NCI-H1436 (cell line): ENCODE measurements around the gene CELF4.
"Not testable (repeated sequence)": the region's sequence is repeated elsewhere in the genome, so short reads cannot be mapped to it uniquely, and the experiment has no call there.

ENCODE experiments used
- DNase-seq: peaks from one replicate; lab custom pipeline; 2025; lab: John Stamatoyannopoulos, UW

Gene CELF4

DNA sequence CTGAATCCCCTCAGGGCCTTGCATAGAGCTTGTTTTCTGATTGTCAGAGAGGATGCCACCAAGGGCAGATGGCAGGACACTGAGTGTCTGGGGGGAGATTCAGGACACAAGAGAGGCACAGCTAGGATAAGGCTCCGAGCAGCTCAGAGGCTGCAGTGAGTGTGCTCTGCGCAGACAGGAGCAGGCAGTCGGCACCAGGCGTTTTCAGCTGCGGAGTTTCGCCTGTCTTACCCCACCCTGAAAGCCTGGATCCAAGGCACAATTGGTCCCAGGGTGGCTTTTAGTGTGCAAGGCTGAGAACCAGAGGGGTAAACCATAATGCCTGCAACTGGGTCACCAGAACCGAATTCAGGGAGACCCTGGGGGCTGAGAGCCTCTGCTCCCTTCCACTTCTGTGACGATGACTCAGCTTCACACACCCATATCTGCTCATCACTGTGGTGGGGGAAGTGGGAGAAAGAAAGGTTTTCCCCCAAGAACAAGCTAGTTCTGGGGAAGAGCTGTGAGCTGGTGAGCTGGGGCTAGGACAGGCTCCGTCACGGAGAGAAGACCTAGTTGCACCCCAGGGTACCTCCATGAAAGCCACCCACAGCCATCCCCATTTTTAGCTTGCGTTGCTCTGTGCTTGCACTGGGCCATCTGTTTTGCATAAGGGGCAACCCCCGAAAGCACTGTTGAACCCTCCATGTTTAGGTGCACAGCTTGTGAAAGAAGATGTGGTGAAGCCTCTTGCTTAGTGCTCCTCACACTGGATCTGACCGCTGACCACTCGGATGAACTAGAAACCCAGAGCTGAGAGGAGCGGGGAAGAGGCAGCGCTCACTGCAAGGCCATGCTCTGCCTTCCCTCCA, 173.7 kb downstream of the CELF4 start:
- DNase-seq = no peak

GRCh38 chr18:37391156-37391555, 174.4 kb downstream of the CELF4 start:
- DNase-seq = no peak

DNA sequence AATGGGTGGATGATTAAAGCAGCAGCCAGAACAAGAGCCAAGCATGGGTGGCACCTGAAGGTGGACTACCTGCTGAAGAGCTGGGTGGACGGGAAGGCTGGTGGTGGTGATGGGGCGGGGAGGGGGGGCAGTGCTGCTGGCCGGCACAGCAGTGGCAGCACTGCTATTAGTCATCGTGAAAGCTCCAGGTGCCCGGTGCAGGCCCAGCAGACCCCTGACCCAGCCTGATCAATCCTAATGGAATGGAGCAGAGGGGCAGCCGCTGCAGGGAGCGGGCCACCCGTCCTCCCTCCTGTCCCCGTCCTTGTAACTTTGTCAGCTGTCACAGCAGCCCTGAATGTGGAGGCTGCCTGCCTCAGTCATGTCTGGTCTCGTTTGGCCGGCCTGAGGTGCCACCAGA, 174.9 kb downstream of the CELF4 start:
- no peak for DNase-seq

- no peak for DNase-seq
Observed at GRCh38 chr18:37389684-37390368, 175.8 kb downstream of the CELF4 start.

GRCh38 chr18:37389041-37389440, 176.6 kb downstream of the CELF4 start:
- DNase-seq = no peak

DNA sequence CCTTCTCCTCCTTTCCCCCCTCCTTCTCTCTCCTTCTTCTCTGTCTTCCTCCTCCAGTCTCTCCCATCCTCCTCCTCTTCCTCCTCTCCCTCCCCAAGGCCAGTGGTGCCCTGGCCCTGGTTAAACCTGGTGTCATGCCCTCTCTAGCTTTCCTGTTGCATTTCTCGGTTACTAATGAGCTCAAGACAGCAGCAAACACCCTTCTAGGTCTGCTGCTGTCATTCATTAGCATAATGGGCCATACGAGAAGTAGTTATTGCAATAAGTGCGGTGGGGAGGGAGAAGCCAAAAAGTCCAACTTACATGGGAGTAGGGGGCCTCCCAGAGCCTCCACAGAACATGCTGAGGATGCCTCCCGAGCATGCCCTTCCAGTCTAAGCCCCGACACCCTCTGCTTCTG, 177.2 kb downstream of the CELF4 start:
- DNase-seq = no peak

DNA sequence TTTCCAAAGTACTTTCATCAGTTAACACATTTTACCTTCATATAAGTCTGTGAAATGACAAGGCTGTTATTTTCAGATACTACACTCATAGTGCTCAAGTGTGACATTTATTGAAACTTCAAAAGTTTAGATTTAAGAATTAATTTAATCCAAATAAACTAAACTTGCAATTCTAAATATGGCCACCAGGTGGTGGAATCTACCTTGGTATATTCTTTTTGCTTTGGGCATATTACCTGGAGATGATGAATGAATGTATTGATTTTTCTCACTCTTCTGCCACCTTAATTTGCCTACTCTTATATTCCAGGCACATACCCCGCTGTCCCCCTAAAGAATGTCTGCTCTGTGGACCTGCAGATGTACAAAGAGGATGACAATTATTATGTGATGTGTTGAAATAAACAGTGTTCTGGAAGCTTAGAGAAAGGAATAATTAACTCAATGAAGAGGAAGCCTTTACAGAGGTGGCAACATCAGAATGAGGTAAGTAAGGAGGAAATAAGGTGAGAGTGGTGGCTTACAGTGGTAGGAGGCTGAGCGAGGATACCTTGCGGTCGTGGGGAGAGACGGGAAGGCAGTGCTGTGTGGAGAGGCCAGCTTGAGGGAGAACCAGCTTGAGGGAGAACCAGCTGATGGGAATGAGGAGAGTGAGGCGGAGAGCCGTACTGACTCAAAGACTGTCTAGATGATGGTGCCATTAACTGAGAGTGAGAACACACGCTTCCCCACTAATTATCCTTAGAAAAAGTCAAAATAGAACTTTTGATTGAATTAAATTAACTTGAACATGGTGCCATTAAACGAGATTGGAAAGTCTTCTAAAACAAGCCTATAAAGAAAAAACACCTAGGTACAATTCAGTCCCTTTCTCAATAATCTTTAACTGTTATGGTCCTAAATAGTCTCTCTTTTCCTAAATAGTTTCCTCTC, 179.5 kb downstream of the CELF4 start:
- DNase-seq = no peak

- no peak for DNase-seq
Observed at GRCh38 chr18:37383846-37384595, 181.6 kb downstream of the CELF4 start.

DNA sequence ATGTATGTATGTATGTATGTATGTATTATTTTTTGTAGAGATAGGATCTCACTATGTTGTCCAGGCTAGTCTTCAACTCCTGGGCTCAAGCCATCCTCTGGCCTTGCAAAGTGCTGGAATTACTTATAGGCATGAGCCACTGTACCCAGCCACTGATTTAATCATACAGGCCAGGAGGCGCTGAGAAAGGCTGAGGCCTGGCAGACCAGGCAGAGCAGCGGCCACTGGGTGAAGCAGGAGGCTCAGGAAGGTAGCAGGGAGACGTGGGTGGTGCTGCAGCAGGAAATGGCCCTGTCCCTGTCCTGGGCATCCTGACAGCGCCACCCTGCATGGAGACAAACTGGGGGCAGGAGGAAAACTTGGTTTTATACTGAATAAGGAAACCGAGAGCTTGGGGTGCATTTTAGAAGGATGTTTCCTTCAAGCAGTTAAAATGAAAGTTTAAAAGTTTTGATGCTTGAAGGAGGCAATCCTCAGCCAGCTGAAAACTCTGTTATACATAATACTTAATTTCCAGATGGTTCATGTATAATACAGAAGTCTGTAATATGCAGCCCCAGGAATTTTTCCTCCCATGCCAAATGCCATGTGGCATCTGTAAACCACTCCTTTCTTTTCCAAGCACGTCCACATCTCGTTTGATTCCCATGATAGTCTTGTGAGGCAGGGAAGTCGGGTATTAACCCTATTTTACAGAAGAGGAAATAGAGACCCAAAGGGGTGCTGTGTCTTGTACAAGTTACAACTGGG, 182.4 kb downstream of the CELF4 start:
- no peak for DNase-seq

DNA sequence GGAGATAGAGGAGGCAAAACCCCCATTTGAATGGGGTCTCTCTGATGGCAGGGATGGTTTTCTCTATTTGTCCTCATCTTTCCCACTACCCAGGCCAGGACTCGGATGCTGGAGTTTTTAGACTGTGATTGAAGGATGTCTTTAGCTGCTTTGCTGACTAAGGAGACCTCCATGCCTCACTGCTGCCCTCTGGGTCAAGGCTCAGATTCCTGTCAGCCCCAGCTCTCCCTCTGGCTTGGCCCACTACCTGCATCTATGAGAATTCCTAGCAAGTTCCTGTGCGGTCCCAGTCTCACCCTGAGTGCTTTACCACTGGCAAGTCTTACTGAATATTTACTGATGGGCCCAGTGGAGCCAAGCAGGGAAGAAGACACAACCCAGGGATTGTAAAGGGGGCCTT, 184.0 kb downstream of the CELF4 start:
- no peak for DNase-seq

DNA sequence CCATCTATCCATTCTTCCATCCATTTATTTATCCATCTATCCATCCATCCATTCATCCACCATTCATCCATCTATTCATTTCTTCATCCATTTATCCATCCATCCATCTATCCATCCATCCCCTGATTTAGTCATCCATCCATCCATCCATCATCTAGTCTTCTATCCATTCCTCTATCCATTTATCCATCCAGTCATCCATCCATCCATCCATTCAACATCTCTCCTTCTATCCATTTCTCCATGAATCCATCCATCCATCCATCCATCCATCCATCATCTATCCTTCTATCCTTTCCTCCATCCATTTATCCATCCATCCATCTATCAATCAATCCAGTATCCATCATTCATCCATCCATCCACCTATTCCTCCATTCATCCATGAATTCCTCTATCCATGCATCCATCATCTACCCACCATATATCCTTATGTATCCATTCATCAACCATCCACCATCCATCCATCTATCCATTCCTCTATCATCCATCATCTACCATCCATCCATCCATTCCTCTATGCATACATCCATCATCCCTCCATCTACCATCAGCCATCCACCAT, 185.0 kb downstream of the CELF4 start:
- no peak for DNase-seq

DNA sequence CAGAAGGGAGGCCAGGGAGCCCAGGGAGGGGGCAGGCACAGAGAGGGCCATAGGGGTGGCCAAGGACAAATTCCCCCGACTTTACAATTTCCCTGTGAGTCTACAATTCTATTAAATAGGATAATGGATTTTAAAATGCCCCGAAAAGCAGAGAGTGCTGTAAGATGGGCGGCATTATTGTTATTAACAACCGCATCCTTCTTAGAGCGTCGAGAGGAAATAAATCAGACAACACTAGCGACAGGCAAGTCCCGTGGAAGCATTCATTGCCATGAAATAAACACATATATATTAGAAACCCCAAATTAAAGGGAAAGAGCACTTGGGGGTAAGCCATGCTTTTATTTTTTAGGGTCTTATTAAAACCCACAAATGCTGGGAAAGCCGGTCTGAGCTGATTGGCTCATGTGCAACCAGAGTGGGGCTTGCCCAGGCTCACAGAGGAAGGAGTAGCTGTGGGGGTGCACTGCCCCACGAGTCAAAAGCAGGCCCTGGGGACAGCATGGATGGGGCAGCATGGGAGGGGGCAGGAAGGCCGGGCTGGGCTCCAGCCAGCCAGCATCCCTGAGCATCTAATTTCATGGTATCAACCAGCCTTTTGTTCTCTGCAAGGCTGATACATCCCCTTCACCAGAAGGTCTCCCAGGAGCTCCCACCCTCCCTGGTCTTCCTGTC, 187.1 kb downstream of the CELF4 start:
- DNase-seq = no peak

- no peak for DNase-seq
Observed at GRCh38 chr18:37375181-37375580, 190.4 kb downstream of the CELF4 start.

DNA sequence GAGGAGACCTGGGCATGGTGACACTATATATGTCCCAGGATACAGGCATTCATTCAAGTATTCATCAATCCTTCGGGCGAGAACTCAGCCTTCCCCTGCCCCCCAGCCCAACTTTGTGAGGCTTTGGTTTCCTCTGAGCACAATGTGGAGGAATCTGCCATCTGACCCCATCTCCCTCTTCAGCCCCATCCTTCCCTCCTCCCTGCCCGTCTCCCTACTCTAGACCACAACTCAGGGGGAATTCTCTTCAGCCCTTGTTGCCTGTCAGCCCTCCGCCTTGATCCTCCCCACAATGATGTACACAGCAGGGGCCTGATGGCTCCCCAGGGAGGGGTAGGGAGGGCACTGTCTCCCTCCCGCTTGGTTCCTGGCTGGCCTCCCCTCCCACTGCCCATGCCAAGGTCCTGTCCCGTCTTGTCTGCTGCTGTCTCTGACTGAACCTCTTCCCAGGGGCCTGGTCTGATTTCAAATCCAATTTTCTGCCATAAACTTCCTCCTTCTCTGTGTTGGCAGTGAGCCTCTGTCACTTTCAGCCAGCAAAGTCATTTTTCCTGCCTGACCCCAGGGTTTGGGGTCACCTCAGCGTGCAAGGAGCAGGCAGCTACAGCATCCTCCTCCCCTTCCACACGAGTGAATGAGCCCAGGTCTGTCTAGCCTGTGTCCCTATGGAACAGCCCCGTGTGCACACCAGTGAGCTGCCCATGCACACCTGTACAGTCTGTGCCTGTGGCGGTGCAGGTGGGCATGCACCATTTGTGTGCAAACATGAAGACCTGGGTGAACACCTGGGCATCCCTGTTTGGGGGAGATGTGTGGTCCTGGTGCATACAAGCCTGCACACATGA, 197.3 kb downstream of the CELF4 start:
- no peak for DNase-seq

DNA sequence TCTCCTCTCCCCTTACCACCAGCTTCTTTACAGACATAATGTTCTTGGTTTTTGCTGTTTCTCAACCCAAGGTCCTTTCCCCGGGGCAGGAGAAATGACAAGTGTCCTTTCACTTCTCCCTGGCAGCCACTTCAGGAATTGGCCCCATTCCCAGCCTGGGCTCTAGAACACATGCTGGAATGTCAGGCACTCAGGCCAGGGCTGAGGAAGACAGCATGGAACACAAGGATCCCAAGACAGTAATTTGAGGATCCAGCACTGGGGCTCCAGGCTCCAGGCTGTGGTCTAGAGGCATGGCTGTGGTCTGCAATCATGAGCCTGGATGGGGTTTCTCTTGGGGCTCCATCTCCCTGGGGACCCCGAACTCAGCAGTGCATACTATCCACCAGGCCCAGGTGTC, 201.4 kb downstream of the CELF4 start:
- DNase-seq = no peak

DNA sequence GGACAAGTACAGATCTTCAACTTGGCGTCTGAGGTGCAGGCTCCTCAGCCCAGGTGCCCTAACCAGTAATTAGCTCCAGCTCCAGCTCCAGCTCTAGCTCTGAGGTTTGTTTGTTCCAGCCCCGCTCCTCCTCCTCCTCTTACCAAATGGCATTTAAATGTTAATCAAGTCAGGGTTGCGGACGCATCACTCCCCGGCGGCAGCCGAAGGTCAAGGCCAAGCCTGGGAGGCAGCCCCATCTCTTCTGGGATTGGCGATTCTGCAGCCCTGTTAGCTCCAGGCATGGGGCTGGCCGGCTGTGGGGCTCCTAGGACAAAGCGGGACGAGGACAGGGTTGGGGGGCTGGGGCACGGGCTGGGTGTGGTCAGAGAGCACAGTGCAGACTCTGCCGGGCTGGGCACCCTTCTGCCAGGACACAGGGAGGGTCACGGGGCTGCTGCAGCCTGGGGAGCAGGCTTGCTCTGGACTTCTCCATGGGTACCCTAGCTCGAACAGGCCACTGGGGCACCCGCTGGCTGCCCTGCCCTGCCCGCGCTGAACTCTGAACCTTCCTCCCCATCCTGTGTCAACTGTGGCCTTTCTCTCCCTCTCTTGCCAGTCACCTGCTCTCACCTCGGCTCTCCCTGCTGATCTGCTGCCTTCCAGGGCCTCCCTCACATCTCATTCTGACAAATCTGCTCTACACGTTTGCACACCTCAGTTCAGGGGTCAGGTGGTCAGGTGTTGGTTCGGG, 203.3 kb downstream of the CELF4 start:
- DNase-seq = no peak

DNA sequence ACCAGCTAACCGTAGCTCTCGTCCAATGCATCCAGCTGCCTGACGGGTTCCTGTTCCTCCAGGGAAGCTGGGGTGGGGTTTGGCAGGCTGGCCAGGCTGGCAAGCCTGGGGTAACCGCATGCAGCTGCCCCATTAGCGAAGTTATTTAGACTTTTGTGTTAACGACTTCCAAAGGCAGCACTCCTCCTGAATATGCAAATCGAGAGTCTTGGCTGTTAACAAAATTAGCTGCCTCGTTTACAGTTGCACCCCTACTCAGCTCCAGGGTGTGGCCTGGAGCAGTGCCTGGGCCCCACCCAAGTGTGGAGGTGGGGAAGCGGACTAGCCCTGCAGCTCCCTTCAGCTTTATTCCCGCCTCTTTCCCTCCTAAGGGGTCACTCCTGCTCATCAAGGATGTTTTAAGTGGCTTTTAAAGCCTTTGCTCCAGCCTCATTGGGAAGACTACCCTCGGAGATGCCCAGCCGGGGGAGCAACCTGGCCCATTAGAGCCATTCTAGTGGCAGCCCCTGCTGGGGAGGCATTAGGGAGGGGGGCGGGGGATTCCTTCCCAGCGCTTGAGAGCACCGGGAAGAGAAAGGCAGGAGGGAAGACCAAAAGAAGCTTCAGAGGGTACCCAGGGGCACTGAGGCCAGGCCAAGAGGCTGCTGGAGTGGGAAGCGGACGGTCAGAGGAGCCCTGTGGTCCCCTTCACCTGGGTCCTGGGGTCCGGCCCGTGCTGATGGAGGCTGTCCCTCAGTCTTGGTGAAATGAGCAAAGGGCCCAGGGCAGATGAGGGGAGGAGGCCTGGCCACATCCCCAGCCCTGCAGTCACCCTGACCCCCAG, 204.1 kb downstream of the CELF4 start:
- no peak for DNase-seq

DNA sequence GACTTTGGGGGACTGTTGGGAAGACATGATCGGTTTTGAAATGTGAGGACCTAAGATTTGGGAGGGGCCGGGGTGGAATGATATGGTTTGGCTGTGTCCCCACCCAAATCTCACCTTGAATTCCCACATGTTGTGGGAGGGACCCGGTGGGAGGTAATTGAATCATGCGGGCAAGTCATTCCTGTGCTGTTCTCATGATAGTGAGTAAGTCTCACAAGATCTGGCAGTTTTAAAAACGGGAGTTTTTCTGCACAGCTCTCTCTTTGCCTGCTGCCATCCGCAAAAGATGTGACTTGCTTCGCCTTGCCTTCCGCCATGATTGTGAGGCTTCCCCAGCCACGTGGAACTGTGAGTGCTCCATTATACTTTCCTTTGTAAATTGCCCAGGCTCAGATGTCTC, 207.5 kb downstream of the CELF4 start:
- DNase-seq = not testable (repeated sequence)
